ENCODE data around the gene TOP3B.

TOP3B gene

DNA sequence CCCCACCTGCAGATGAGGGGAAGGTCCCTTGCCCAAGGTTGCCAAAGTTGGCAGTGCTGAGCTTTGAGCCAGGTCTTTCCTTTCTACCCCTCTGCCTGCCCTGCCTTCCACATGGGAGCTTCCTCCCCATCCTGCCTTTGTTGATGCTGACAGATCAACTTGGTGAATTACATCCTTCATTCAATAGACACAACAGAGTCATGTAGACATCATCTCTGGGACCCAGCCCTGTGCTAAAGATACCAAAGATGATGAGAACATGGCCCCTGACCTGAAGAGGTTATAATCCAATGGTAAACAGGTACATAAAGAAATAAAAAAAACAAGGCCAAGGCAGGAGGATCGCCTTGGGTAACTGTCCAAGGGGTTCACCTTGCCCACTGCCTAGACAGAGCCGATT, 72.7 kb downstream of the TOP3B start:
- no peak overlapping the region for H3K27ac ChIP-seq (ENCODE audit: low read depth, low read length)
- H3K36me3 ChIP-seq (ENCODE audit: control insufficient read depth, low read length), result no peaks in the 10 kb centered on the region
- no peak overlapping the region for H3K4me3 ChIP-seq (ENCODE audit: low read length)
- 0 out of 2 replicates have a peak, but pooled peaks cover 5% of the 10 kb centered on the region for H3K27me3 ChIP-seq (ENCODE audit: control insufficient read depth, low read length)
- no peaks in the 10 kb centered on the region for H3K79me2 ChIP-seq (ENCODE audit: control insufficient read depth, low read length)
- no peaks in the 10 kb centered on the region for H3K4me1 ChIP-seq (ENCODE audit: control insufficient read depth, low read length)
- H3K9me3 ChIP-seq (ENCODE audit: control insufficient read depth, insufficient read depth, low read length), result no peaks in the 10 kb centered on the region
- no peaks in the 10 kb centered on the region for H3F3A ChIP-seq (ENCODE audit: control insufficient read depth, insufficient read depth)
- H3K4me2 ChIP-seq (ENCODE audit: low read length), result no peak overlapping the region
- H3K9me2 ChIP-seq (replicated peaks; ENCODE audit: control insufficient read depth, low read length), result no peaks in the 10 kb centered on the region
- no peaks in the 10 kb centered on the region for H4K20me1 ChIP-seq (ENCODE audit: control insufficient read depth, insufficient read depth, low read depth, low read length)
- no peak for TF ChIP-seq EZH2phosphoT487 (IDR thresholded peaks at IDR 0.05; ENCODE audit: borderline replicate concordance, low read length)
- TF ChIP-seq, protein P1, sequence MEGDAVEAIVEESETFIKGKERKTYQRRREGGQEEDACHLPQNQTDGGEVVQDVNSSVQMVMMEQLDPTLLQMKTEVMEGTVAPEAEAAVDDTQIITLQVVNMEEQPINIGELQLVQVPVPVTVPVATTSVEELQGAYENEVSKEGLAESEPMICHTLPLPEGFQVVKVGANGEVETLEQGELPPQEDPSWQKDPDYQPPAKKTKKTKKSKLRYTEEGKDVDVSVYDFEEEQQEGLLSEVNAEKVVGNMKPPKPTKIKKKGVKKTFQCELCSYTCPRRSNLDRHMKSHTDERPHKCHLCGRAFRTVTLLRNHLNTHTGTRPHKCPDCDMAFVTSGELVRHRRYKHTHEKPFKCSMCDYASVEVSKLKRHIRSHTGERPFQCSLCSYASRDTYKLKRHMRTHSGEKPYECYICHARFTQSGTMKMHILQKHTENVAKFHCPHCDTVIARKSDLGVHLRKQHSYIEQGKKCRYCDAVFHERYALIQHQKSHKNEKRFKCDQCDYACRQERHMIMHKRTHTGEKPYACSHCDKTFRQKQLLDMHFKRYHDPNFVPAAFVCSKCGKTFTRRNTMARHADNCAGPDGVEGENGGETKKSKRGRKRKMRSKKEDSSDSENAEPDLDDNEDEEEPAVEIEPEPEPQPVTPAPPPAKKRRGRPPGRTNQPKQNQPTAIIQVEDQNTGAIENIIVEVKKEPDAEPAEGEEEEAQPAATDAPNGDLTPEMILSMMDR (IDR thresholded peaks at IDR 0.05; ENCODE audit: low read depth, low read length, poor library complexity, severe bottlenecking), result no peak

DNA sequence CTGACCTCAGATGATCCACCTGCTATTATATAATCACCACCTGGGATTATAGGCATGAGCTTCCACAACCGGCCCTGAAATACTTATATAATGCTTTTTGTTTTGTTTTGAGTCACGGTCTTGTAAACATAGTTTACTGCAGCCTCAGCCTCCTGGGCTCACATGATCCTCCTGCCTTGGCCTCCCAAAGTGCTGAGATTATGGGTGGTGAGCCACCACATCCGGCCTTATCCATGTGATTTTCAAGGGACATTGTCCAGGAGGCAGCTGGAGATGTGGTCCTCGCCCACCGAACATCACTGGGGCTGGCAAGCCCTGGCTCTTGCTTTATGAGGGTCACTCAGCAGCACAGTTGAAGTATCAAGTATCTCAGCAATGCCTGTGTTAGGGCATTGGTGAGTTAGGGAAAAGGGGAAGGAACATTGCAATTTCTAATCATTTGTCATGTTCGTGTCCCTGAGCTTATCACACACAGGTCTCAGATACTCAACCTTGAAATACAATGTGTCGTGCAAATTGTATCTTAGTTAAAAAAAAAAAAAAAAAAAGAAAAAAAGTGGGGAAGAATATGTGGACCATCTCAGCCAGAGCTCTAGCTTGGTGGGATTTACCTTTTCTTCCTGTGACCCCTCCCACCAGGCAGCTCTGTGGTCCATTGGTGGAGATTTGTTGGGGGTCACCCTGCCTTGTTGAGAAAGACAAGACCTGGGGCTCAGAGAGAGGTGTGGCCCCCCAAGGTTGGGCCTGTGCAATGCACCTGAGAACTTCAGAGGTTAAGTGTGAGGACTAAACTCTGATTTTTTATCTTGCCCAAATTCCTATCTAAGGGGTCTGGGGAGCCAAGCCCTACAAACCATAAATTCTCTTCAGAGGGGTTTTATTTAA, 74.7 kb downstream of the TOP3B start:
- Histone ChIP-seq H3K27me3 (ENCODE audit: control insufficient read depth, low read length) (0 out of 2 replicates have a peak, but pooled peaks cover 5% of the 10 kb centered on the region), H3F3A (ENCODE audit: control insufficient read depth, insufficient read depth) (no peaks in the 10 kb centered on the region), H3K4me2 (ENCODE audit: low read length) (no peak overlapping the region), H4K20me1 (ENCODE audit: control insufficient read depth, insufficient read depth, low read depth, low read length) (no peaks in the 10 kb centered on the region), H3K27ac (ENCODE audit: low read depth, low read length) (no peak overlapping the region), H3K9me3 (ENCODE audit: control insufficient read depth, insufficient read depth, low read length) (no peaks in the 10 kb centered on the region), H3K36me3 (ENCODE audit: control insufficient read depth, low read length) (no peaks in the 10 kb centered on the region), H3K9me2 (replicated peaks; ENCODE audit: control insufficient read depth, low read length) (no peaks in the 10 kb centered on the region), H3K79me2 (ENCODE audit: control insufficient read depth, low read length) (no peaks in the 10 kb centered on the region), H3K4me3 (ENCODE audit: low read length) (no peak overlapping the region), H3K4me1 (ENCODE audit: control insufficient read depth, low read length) (no peaks in the 10 kb centered on the region)
- TF ChIP-seq, protein P1 (IDR thresholded peaks at IDR 0.05; ENCODE audit: low read depth, low read length, poor library complexity, severe bottlenecking), result no peak
- TF ChIP-seq EZH2phosphoT487 (IDR thresholded peaks at IDR 0.05; ENCODE audit: borderline replicate concordance, low read length), result no peak

Data from DOHH2 (cell line).